AG09319 (cell line): ENCODE results near the gene SPOCD1.

Source experiments
- DNase-seq: peaks from one replicate; pipeline ENCODE4 v3.0.0-alpha.2; 2010; ENCODE audit warnings: low read depth; ENCODE audit errors: extremely low read depth
- CTCF ChIP-seq: IDR thresholded peaks from 2 replicates; pipeline ENCODE4 v1.5.1; 2011; ENCODE audit warnings: low read depth, mild to moderate bottlenecking, inconsistent platforms, low read length, moderate library complexity

SPOCD1 gene

GRCh38 chr1:31758823-31759222 lies 57.0 kb downstream of the SPOCD1 start:
- TF ChIP-seq CTCF = no peak
- no peak for DNase-seq

DNA sequence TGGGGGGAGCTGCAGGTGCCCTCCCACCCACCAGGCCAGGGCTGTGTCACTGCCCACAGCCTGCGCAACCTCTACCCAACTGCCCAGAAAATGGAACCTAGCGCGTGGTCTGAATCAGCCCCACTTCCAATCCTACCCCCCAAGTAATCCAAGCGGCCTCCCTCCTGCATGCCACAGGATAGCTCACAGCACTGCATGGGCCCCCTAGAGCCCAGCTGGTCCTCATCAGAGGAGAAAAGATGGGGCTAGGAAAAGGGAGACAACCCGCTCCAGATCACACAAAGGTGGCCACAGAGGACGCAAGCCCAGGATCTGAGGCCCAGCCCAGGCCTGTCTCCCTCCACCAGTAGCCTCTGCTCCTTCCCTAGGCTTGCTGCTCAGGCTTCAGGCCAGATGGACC lies 57.8 kb downstream of the SPOCD1 start:
- no peak for DNase-seq
- no peak for TF ChIP-seq CTCF

DNA sequence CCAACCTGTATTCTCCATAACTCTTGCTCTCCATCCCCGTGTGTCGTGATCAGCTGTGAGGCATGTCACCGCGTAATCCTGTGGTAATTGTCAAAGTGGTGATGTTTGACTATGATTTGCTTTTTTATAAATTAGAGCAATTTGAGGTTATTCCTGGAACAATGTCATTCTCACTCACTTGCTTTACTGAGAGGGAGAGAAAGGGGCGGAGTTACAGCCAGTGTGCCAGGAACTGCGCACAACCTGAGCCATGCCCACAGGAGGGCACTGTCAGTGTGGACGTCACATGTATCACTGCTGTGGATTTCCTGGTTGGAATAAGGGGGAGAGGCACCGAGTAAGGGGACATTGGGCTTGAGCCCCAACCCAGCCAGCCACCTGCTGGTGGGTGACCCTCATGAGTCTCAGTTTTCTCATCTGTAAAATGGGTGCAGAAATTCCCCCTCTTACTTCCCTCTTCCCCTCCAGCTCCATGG lies 58.6 kb downstream of the SPOCD1 start:
- no peak for TF ChIP-seq CTCF
- no peak for DNase-seq

DNA sequence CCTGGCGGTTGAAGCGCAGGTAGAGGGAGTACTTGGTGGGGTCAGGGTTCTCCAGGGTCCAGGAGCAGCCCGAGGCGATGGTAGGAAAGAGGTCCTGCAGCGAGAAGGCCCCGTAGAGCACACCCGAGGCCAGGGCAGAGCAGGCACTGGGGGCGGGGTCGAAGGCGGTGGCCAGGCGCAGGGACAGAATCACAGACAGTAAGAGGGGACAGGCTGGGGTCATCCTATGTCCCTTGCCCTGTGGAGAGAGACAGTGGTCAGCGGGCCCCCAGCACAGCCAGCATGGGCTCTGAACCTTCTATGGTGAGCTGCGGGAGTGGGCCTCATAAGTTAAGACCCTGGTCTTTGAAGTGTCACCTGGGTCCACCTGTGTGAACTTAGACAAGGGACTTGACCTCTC lies 59.2 kb downstream of the SPOCD1 start:
- DNase-seq = no peak
- TF ChIP-seq CTCF = no peak

DNA sequence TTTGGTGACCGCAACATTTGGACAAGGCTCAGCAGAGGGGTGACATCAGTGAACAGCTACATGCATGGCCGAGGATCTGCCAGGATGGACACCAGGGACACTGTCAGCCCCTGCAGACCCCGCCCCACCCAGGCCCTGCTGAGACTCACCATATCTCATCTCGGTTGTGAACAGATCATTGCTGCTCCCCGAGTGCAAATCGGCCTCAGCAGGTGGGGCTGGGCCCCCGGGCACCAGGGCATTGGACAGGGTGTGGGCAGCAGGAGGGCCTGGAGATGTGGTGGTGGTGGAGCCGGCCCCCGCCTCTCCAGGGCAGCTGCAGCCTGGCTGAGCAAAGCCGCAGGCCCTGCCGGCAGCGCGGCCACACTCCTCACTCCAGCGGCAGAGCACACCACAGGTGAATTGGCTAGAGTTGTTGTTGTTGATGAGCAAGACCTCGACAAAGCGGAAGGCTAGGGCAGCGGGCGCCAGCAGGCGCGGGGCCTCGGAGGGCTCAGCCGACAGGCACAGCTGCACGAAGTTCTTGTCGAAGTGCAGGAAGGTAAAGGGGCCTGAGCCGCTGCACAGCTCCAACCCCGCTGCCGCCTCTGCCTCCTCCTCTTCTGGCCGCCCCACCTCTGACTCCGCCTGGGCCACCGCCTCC lies 59.9 kb downstream of the SPOCD1 start:
- DNase-seq = no peak
- TF ChIP-seq CTCF = no peak

DNA sequence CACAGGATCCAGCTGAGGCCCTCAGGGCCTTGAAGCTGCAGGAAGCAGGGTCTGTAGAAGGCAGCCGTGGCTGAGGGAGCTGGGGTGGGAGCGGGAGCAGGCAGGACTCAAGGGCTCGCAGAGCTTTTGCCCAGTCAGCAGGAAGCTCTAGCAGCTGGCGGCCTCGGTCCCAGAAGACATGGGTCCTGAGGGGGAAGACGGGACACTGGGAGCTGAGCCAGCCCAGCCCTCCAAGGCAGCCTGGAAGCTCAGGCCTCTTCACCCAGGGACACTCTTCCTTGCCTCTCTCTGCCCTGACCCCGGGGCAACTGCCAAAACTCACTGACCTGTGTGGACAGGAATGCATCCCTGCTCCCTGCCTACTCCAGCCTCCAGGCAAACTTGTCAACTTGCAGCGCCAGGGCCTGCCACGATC lies 60.6 kb downstream of the SPOCD1 start:
- no peak for TF ChIP-seq CTCF
- no peak for DNase-seq

- no peak for TF ChIP-seq CTCF
- DNase-seq = no peak
Measured at GRCh38 chr1:31754397-31754796, 61.4 kb downstream of the SPOCD1 start.
